Gastroesophageal sphincter (tissue), 4 donors: ENCODE measurements around the gene SERPINA4. TPM values are rescaled to one million over a fixed set of nuclear protein-coding genes. Genes with fewer than 3 reads are reported as not detected.

Experiments
- ATAC-seq: fragments of 150-250 bp; one replicate; pipeline ENCODE4 v1.9.1; 2016; ENCODE audit warnings: mild to moderate bottlenecking, moderate library complexity
- H3K27ac ChIP-seq, 4 donors: fragments of 200-600 bp; sonication (generic) in 3 of 4; 1 replicate in 3 of 4; 2 replicates in 1 of 4; pipeline ENCODE4 v1.5.1; 2016 to 2019
- H3K27me3 ChIP-seq: fragments of 200-600 bp; sonication (generic); one replicate; pipeline ENCODE4 v1.5.1; 2019
- H3K36me3 ChIP-seq, 2 donors: fragments of 200-600 bp; sonication (generic); one replicate each; pipeline ENCODE4 v1.5.1; 2019; ENCODE audit warnings: control low read depth in 1 of 2
- H3K4me1 ChIP-seq, 3 donors: fragments of 200-600 bp; sonication (generic); 1 replicate in 2 of 3; 2 replicates in 1 of 3; pipeline ENCODE4 v1.5.1; 2016 to 2019; ENCODE audit warnings: control low read depth in 2 of 3
- H3K4me3 ChIP-seq, 2 donors: fragments of 200-600 bp; sonication (generic); one replicate each; pipeline ENCODE4 v1.5.1; 2019; ENCODE audit warnings: mild to moderate bottlenecking in 1 of 2, moderate library complexity in 1 of 2
- H3K9me3 ChIP-seq, 3 donors: fragments of 200-600 bp; sonication (generic); one replicate each; pipeline ENCODE4 v1.5.1; 2017 to 2019; ENCODE audit warnings: control low read depth in 2 of 3
- EP300 ChIP-seq: sonication (generic); formaldehyde crosslinking; IDR thresholded peaks from one replicate; pipeline ENCODE4 v1.6.1; 2017; ENCODE audit warnings: antibody characterized with exemption, mild to moderate bottlenecking
- POLR2A ChIP-seq, 2 donors: fragments of 450-650 bp; IDR thresholded peaks; one replicate each; pipeline ENCODE4 v1.6.1; 2017; ENCODE audit warnings: antibody characterized with exemption in 2 of 2, mild to moderate bottlenecking in 2 of 2, moderate library complexity in 1 of 2
- POLR2AphosphoS5 ChIP-seq: sonication (generic); formaldehyde crosslinking; IDR thresholded peaks from one replicate; pipeline ENCODE4 v1.6.1; 2017; ENCODE audit warnings: antibody characterized with exemption
- WGBS, 2 donors: methylation state at CpG; one replicate each; pipeline ENCODE4 v1.1.5; 2018; ENCODE audit warnings: low coverage in 1 of 2; 5-methylcytosine and 5-hydroxymethylcytosine counted together
- total RNA-seq, 4 donors: library from RNA; depleted of rRNA; stranded (reverse); fragments of >200 nt; gene quantifications; one replicate each; pipeline ENCODE4 v1.1.0, GENCODE V29; 2016
- TF ChIP-seq, protein P1 (sequence below), 4 experiments: fragments of 200-600 bp in 2 of 4; fragments of 450-650 bp in 2 of 4; sonication (generic) in 1 of 4; IDR thresholded peaks; one replicate each; pipeline ENCODE4 v1.5.1; 2017 to 2019; ENCODE audit warnings: antibody characterized with exemption in 4 of 4, mild to moderate bottlenecking in 2 of 4, moderate library complexity in 2 of 4

Gene SERPINA4
- total RNA-seq, 4 donors from 2014 or later: not detected

DNA sequence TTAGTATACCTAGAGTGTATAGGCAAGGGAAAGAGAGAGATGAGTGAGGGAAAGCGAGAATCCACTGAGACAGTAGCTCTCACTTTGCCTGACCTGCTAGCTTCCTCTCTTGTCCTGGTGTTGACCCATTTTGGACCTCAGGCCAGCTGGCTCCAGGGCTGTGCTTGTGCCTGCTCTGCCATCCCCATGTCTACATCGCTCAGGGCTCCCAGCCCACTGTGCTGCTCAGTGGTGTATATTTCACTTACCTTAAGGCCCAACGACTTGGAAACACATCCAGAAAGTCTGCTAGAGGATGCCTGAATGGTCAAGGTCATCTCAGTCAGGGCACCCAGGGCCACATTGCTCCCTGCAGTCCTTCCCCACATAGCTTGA is 964 bp upstream of the SERPINA4 start:
- H3K27ac ChIP-seq: no peak overlapping the region
- no peak for ATAC-seq
- TF ChIP-seq EP300 (no peak), POLR2AphosphoS5 (no peak), POLR2A (IDR thresholded peaks at IDR 0.05) (no peak)
- TF ChIP-seq, protein P1, sequence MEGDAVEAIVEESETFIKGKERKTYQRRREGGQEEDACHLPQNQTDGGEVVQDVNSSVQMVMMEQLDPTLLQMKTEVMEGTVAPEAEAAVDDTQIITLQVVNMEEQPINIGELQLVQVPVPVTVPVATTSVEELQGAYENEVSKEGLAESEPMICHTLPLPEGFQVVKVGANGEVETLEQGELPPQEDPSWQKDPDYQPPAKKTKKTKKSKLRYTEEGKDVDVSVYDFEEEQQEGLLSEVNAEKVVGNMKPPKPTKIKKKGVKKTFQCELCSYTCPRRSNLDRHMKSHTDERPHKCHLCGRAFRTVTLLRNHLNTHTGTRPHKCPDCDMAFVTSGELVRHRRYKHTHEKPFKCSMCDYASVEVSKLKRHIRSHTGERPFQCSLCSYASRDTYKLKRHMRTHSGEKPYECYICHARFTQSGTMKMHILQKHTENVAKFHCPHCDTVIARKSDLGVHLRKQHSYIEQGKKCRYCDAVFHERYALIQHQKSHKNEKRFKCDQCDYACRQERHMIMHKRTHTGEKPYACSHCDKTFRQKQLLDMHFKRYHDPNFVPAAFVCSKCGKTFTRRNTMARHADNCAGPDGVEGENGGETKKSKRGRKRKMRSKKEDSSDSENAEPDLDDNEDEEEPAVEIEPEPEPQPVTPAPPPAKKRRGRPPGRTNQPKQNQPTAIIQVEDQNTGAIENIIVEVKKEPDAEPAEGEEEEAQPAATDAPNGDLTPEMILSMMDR (IDR thresholded peaks at IDR 0.05): no peak
- H3K36me3 ChIP-seq: no peaks in the 10 kb centered on the region
- peaks cover 17% of the 10 kb centered on the region for H3K27me3 ChIP-seq
- peaks cover 0 to 31% (median 0%) of the 10 kb centered on the region in 3 donors for H3K9me3 ChIP-seq
- H3K4me3 ChIP-seq: no peak overlapping the region
- 59 to 83% methylated on average over 1 to 2 of the region's 3 CpGs for whole genome bisulfite sequencing, 2 donors
- no peaks in the 10 kb centered on the region for H3K4me1 ChIP-seq

DNA sequence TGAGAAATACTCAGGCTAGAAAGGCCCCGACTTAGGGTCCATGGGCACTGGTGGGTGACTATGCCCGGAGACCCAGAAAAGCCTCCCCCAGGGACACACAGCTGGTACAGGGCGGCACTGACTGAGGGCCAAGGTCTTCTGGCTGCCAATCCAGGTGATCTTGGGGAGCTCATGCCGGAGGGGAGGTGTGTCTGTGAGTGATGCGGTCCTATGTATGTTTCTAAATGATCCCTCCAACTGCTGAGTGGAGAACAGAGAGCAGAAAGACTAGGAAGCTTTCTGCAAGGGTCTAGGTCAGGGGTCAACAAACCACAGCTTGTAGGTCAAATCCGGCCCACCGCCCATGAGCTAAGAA is 391 bp downstream of the SERPINA4 start:
- H3K4me1 ChIP-seq: no peaks in the 10 kb centered on the region
- H3K36me3 ChIP-seq: no peaks in the 10 kb centered on the region
- H3K27me3 ChIP-seq: peaks cover 17% of the 10 kb centered on the region
- no peak for ATAC-seq
- 79 to 100% methylated on average over 3 of the region's 7 CpGs for WGBS, 2 donors
- TF ChIP-seq POLR2AphosphoS5 (no peak), EP300 (no peak), POLR2A (IDR thresholded peaks at IDR 0.05) (no peak)
- TF ChIP-seq, protein P1 (IDR thresholded peaks at IDR 0.05): no peak
- H3K9me3 ChIP-seq: peaks cover 0 to 17% (median 0%) of the 10 kb centered on the region in 3 donors
- H3K4me3 ChIP-seq: no peak overlapping the region
- H3K27ac ChIP-seq: no peak overlapping the region

DNA sequence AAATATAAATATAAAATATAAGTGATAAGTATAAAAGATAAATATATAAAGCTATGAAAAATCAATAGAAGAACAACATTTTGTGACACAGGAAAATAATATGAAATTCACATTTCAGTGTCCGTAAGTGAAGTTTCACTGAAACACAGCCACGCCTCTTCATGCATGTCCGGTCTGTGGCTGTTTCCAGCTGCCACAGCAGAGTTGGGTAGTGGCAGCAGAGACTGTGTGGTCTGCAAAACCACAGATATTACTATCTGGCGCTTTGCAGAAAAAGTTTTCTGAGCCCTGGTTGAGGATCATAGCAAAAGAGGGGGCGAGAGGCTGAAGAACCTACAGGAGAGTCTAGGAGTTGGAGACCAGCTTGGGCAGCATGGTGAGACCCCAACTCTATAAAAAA is 780 bp downstream of the SERPINA4 start:
- peaks cover 0 to 13% (median 0%) of the 10 kb centered on the region in 3 donors for H3K9me3 ChIP-seq
- H3K27ac ChIP-seq: no peak overlapping the region
- no peaks in the 10 kb centered on the region for H3K4me1 ChIP-seq
- no peaks in the 10 kb centered on the region for H3K36me3 ChIP-seq
- TF ChIP-seq POLR2A (IDR thresholded peaks at IDR 0.05) (no peak), POLR2AphosphoS5 (no peak), EP300 (no peak)
- TF ChIP-seq, protein P1 (IDR thresholded peaks at IDR 0.05): no peak
- no peak overlapping the region for H3K4me3 ChIP-seq
- peaks cover 17% of the 10 kb centered on the region for H3K27me3 ChIP-seq
- no peak for ATAC-seq
- 84% methylated on average over 4 of the region's 5 CpGs; no CpG with 5 or more reads in 1 of the 2 donors for WGBS, 2 donors

DNA sequence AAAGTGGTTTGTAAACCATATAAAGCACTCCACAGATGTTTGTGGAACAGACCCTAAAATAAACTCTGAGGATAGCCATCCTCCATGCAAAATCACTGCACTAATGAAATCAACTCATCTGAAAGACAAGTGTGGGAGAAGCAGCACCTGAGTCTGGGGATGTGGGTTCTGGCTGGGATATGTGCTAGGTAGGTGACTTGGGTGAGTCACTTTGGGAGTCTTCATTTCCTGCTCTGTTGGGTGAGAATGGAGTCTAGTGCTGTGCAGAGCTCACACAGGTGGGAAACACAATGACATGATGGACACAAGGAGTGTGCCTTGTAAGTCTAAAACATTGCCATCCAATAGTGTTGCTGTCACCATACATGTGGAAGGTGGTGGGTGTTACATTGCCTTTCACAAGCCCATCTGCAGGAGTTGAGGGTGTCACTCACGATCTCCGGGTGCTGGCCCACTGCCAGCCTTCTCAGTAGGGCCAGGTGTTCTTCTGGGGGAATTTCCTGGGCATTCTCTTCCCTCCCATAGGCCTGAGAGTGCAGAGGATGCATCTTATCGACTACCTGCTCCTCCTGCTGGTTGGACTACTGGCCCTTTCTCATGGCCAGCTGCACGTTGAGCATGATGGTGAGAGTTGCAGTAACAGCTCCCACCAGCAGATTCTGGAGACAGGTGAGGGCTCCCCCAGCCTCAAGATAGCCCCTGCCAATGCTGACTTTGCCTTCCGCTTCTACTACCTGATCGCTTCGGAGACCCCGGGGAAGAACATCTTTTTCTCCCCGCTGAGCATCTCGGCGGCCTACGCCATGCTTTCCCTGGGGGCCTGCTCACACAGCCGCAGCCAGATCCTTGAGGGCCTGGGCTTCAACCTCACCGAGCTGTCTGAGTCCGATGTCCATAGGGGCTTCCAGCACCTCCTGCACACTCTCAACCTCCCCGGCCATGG is 2.0 kb downstream of the SERPINA4 start:
- no peak for ATAC-seq
- H3K27ac ChIP-seq: no peak overlapping the region
- WGBS, 2 donors: 76 to 81% methylated on average over 3 to 6 of the region's 16 CpGs
- no peak for TF ChIP-seq EP300
- no peak for TF ChIP-seq POLR2AphosphoS5
- H3K4me3 ChIP-seq: no peak overlapping the region
- H3K36me3 ChIP-seq: no peaks in the 10 kb centered on the region
- peaks cover 17% of the 10 kb centered on the region for H3K27me3 ChIP-seq
- H3K9me3 ChIP-seq: peaks cover 0 to 5% (median 0%) of the 10 kb centered on the region in 3 donors
- no peaks in the 10 kb centered on the region for H3K4me1 ChIP-seq

DNA sequence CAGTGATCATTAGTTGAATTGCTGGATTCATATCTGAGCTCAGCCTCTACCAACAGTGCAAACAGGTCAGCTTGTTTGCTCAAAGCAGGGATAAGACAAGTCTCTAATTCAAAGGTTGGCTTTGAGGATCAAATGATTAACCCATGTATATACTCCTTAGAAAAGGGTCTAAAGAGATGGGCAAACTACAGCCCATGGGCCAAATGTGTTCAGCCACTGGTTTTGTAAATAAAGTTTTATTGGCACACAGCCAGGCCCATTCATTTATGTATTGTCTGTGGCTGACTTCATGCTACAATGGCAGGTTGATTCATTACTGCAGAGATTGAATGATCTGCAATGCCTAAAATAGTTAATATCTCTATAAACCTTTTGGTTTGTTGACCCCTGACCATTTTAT is 3.1 kb downstream of the SERPINA4 start:
- ATAC-seq: no peak
- H3K4me3 ChIP-seq: no peak overlapping the region
- TF ChIP-seq EP300 (no peak), POLR2A (IDR thresholded peaks at IDR 0.05) (no peak), POLR2AphosphoS5 (no peak)
- H3K27ac ChIP-seq: no peak overlapping the region
- peaks cover 0 to 5% (median 0%) of the 10 kb centered on the region in 3 donors for H3K9me3 ChIP-seq
- no peaks in the 10 kb centered on the region for H3K36me3 ChIP-seq
- H3K27me3 ChIP-seq: peaks cover 19% of the 10 kb centered on the region
- no peaks in the 10 kb centered on the region for H3K4me1 ChIP-seq

DNA sequence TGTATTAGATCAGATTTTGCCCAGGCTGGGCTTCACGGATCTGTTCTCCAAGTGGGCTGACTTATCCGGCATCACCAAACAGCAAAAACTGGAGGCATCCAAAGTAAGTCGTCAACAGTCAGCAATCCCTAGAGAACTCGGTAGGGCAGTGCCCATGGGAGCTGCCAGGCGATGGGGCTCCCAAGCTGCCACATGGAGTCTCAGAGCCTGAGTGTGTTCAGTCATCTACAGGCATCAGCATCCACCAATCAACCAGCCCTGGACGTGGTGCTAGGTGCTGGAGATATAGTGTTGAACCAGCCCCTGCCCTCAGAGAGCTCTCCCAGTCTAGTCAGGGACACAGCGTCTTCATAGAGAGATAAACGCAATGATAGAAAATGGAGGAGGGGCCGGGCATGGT is 6.9 kb downstream of the SERPINA4 start:
- no peak for ATAC-seq
- Histone ChIP-seq H3K36me3 (no peaks in the 10 kb centered on the region), H3K27me3 (peaks cover 8% of the 10 kb centered on the region), H3K27ac (no peak overlapping the region), H3K4me1 (peaks cover 0 to 10% (median 0%) of the 10 kb centered on the region in 3 donors), H3K4me3 (no peak overlapping the region), H3K9me3 (peaks cover 0 to 5% (median 0%) of the 10 kb centered on the region in 3 donors)
- no CpG with 5 or more reads among the region's 9 CpGs for WGBS, 2 donors
- TF ChIP-seq POLR2AphosphoS5 (no peak), POLR2A (IDR thresholded peaks at IDR 0.05) (no peak), EP300 (no peak)
- TF ChIP-seq, protein P1 (IDR thresholded peaks at IDR 0.05): no peak
